G401 (cell line): ENCODE measurements around the gene SLC15A2. TPM values are rescaled to one million over a fixed set of nuclear protein-coding genes. Genes with fewer than 3 reads are reported as not detected.

Experiments used
- DNase-seq: peaks from one replicate; pipeline ENCODE4 v3.0.0-alpha.2; 2015; ENCODE audit warnings: low spot score
- in situ Hi-C: cut with HindIII; loops from 2 replicates; pipeline ENCODE4 v1.10.0; 2016; ENCODE audit warnings: low sequenced_read_pairs, mixed read lengths
- total RNA-seq: library from RNA; depleted of rRNA; stranded (reverse); fragments of >200 nt; shearing (Covaris generic); gene quantifications from 2 replicates; pipeline ENCODE4 v1.2.3, GENCODE V29; 2014; rRNA removed

The SLC15A2 gene
- total RNA-seq, 1 experiment from 2014 or later: 0.07 TPM

DNA sequence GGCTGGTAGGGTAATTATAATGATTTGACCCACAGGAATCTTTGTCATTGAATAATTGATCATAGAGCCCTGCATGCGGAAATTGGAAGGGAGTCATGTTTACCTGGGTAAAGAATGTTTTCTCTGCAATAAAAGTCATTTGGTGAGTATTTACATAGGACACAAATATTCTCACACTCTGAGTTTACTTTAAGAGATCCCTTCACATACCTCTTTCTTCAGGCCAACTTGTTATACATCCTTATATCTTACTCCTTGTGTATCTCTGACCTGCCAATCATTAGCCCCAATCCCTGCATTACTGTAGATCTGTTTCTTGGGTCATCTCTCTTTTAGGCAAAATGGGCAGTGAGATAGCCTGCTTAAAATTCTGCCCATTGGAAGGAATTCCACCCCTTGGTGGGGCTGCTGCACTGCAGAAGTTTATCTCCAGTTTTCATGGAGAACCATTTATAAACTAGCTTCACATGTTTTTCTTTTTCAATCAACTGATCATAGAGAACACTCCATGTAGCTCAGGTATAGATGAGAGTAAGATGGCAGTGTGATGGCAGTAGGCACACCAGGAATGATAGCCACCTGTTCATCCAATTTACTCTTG, 81.6 kb downstream of the SLC15A2 start:
- no peak for DNase-seq
- in situ Hi-C loops: no loop called here

DNA sequence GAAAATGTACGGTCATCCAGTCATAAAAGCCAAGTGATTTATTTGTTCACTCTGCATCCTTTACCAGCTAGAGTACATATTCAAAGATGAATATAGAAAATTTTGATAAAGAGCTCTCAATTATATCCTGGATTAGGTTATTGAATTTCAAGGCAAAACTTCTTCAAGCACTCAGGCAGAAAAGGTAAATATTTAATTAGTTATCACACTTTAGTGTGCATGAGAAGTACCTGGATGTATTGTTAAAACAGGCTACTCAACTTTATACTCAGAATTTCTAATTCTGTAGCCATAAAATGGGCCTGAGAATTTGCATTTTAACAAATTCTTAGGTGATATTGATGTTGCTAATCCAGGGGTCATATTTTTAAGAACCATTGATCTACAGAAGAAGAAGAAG, 82.5 kb downstream of the SLC15A2 start:
- no peak for DNase-seq

DNA sequence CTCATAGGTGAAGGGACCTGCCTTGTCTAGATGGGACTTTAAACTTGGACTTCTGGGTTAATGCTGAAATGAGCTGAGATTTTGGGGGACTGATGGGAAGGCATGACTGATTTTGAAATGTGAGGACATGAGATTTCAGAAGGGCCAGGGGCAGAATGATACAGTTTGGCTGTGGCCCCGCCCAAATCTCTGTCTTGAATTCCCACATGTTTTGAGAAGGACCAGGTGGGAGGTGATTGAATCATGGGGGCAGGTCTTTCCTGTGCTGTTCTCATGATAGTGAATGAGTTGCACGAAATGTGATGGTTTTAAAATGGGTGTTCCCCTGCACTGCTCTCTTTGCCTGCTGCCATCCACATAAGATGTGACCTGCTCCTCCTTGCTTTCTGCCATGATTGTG, 85.0 kb downstream of the SLC15A2 start:
- in situ Hi-C loops: no loop called here
- no peak for DNase-seq

More for the DNA sequence above, 82.5 kb downstream of the SLC15A2 start:
- in situ Hi-C loops: no loop called here

DNA sequence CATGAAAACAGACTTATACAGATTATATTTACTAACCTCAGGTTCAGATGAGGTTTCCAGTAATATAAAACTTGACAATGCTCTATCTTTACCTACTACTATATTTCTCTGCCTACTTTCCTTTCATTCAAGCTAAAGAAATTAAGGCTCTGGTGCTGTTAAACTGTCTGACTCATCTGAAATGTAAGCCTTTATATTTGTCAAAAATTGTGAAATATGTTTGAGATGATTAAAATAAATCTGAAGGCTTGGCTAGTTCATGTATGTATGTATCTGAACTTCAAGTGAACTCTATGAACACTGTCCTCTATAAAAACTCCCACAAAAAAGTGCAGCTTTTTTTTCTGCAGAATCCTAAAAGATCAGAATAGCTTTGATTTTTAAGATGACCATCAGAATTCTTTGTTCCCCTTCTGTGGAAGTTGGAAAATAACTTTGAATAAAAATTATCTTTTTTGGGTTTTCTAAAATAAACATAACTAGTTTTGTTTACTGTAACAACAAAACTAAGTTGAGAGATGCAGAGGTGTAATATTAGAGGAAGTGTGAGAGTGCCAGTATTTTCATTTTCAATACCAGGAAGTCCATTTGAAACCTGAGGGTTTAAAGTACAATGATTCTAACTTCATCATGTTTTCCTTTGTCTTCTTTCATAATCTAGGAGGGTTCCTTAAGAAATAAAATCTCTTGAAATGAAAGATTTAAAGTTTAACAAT, 85.7 kb downstream of the SLC15A2 start:
- no peak for DNase-seq
- in situ Hi-C loops: no loop called here

DNA sequence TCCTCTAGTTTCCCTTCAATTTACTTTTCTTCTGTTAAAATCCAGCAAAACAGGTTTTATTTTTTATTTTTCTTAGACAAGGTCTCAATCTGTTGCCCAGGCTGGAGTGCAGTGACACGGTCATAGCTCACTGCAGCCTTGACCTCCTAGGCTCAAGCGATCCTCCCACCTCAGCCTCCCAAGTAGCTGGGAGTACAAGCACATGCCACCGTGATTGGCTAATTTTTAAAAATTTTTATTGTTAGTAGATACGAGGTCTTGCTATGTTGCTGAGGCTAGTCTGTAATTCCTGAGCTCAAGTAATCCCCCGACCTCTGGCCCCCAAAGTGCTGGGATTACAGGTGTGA, 86.2 kb downstream of the SLC15A2 start:
- in situ Hi-C loops: no loop called here
- no peak for DNase-seq

DNA sequence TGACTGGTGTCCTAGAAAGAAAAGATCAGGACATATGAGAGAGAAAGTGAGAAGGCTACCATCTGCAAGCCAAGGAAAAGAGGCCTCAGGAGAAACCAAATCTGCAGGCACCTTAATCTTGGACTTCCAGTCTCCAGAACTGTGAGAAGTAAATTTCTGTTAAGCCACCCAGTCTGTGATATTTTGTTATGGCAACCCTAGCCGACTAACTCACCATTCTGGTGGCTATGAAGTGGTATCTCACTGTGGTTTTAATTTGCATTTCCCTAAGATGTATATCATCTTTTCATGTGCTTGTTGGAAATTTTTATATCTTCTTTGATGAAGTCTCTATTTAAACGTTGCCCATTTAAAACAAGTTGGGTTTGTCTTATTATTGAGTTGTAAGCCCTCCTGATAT, 87.3 kb downstream of the SLC15A2 start:
- no peak for DNase-seq
- in situ Hi-C loops: no loop called here

DNA sequence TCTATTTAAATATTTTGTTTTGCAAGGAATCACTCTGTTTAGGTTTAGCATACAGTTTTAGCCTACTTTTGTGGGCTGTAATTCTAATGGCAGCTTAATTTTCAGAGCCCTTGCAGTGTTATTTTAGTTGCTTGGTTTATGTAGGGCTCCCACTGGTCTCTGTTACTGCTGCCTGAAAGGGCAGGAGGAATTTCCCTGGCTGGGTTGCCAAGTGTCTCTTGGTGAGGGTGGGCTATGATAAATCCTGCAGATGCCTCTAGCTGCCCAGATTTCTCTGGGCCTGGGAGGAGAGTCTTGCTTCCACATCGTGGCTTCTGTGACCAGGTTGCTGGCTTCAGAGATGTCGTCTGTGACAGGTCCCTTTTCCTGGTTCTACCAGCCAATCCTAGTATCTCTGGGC, 91.6 kb downstream of the SLC15A2 start:
- no peak for DNase-seq
- in situ Hi-C loops: no loop called here

DNA sequence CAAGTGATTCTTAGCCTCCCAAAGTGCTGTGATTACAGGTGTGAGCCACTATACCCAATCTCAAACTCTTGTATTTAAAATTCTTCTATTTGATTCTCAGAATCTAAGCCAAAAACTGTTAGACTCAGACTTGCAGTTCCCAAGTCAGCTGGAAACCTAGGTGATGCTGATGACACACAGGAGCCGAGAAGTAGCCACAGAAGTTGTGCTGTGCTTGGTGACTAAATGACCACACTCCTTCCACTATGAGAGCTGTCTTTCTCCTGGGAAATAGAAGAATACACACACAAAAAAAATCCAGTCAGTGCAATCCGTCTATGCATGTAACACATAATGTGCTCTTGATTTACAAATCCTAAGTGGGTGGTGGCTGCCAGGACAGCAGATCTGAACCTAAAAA, 93.9 kb downstream of the SLC15A2 start:
- no peak for DNase-seq
- in situ Hi-C loops: no loop called here

DNA sequence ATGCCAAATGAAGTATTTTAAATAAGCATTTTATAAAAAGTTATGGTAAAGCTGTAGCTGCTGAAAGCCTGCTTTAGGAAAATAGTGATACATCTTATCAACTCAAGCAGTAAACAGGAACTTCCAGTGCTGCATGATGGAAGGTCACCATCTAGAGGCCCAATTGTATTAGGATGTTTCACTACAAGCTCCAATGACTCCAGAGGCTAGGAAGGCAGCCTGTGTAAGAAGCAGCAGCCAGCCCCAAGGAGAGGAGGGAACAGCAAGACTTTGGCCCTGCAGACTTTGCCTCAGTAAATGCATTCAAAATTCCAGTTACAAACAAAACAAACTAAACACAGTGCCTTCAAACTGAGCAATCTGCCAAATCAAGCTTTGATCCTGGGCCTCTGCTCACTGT, 95.7 kb downstream of the SLC15A2 start:
- in situ Hi-C loops: no loop called here
- DNase-seq: no peak

DNA sequence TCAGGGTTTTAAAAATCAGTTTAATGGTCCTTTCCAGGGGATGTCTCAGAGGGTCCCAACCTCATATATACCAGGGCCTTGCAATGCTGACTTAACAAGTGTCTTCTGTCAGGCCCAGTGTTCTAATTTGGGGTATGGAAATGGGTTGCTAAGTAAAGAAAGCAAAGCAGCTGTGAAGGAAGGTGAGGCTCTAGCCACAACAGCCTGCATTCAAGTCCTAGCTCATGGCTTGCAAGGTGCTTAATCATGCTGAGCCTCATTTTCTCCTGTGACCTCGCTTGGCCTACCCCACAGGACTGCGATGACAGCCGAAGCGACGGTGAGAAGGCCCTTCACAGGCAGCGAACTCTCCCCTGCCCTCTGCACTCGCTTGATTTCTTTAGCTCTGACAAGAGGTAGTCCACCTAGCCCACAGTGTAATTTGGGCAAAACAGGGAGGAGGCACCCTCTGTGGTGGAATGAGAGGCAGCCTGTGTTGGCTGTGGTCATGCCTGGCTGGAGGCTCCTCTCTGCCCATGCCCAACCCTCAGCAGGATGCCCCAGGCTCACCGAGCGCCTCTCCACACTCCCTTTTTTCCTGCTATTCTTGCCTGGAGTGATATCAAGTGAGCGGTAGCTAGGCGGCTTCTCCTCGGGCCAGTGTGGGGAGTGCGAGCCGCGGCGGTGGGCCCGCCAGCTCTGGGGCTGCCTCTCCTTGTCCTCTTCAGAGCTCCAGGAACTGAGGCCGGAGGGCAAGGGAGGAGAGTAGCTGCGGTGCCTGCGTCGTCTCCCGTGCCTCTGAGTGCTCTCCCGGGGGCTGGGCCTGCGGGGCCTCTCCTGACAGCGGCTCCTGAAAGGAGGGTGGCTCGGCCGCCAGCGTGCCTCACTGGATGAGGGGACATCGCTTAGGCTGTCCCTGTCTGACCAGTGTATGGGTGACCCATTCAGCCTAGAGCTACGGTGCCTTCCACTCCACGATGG, 98.7 kb downstream of the SLC15A2 start:
- in situ Hi-C loops: no loop called here
- no peak for DNase-seq

Other genes with a start within 250 kb of the SLC15A2 start
- not detected in 2 replicates for gene HCLS1, start 233.5 kb upstream of the SLC15A2 start, total RNA-seq
- gene GOLGB1, start 144.7 kb upstream of the SLC15A2 start, total RNA-seq: 10.9 and 34.7 TPM in 2 replicates
- 7.4 and 14.3 TPM in 2 replicates for gene IQCB1, start 59.3 kb upstream of the SLC15A2 start, total RNA-seq
- gene EAF2, start 59.2 kb upstream of the SLC15A2 start, total RNA-seq: 0.54 and 3.6 TPM in 2 replicates
- gene ILDR1, start 127.8 kb downstream of the SLC15A2 start, total RNA-seq: not detected in 2 replicates
- gene CD86, start 161.0 kb downstream of the SLC15A2 start, total RNA-seq: not detected in 2 replicates